DMS53 (cell line): ENCODE results near the gene LGALS9.

Source experiments
- DNase-seq: peaks from one replicate; lab custom pipeline; 2025; lab: John Stamatoyannopoulos, UW

The LGALS9 gene

DNA sequence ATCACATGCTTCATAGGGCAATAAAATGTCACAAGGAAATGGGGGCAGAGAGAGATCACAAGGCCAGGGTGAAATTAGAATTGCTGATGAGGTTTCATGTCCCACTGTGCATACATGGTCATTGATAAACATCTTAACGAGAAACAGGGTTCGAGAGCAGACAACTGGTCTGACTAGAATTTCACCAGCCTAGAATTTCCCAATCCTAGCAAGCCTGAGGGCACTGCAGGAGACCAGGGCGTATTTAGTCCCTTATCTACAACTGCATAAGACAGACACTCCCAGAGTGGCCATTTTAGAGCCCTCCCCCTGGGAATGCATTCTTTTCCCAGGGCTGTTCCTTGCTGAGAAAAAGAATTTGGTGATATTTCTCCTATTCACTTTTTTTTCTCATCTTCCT lies 55.3 kb downstream of the LGALS9 start:
- peak; percentile 30 for DNase-seq

DNA sequence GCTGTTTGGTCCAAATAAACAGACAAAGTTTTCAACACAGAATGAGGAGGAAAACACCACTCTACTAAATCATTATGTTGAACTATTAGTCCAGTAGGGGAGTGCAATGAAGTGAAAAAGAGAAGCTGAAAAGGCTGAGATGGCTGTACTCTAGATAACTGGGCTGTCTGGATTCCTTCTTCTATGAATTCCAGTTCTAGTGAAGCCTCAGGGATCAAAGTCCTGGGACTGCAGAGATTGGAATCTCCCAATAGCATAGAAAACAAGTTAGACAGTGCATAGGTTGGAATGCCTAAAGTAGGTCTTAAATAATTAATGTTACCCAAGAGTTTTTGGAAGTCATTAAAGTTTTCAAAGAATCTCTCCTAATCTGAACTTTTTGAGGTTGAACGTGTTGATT lies 59.9 kb downstream of the LGALS9 start:
- no peak for DNase-seq

DNA sequence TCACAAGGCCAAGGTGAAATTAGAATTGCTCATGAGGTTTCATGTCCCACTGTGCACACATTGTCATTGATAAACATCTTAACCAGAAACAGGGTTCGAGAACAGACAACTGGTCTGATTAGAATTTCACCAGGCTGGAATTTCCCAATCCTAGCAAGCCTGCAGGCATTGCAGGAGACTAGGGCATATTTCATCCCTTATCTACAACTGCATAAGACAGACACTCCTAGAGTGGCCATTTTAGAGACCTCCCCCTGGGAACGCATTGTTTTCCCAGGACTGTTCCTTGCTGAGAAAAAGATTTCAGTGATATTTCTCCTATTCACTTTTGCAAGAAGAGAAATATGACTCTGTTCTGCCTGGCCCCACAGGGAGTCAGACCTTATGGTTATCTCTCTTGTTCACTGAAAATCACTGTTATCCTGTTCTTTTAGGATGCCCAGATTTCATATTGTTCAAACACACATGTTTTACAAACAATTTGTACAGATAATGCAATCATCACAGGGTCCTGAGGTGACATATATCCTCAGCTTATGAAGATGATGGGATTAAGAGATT lies 64.3 kb downstream of the LGALS9 start:
- peak; percentile 54 for DNase-seq
